NCI-H146 (cell line): Measurements from ENCODE around the gene DISP3.
A peak's percentile ranks its signal among the peaks of the same experiment; 100 is the strongest.

Experiments
- DNase-seq: peaks from one replicate; lab custom pipeline; 2025; lab: John Stamatoyannopoulos, UW

Gene DISP3

GRCh38 chr1:11528611-11529261 is 49.8 kb downstream of the DISP3 start:
- no peak for DNase-seq

- no peak for DNase-seq
Observed at GRCh38 chr1:11529330-11529729, 50.4 kb downstream of the DISP3 start.

GRCh38 chr1:11529763-11530730 is 51.1 kb downstream of the DISP3 start:
- no peak for DNase-seq

GRCh38 chr1:11530731-11531311 is 51.9 kb downstream of the DISP3 start:
- no peak for DNase-seq

GRCh38 chr1:11531314-11531870 is 52.4 kb downstream of the DISP3 start:
- DNase-seq, result no peak

GRCh38 chr1:11531943-11532342 is 53.0 kb downstream of the DISP3 start:
- DNase-seq, result no peak

GRCh38 chr1:11533790-11534787 is 55.1 kb downstream of the DISP3 start:
- DNase-seq, result no peak

- DNase-seq, result no peak
Observed at GRCh38 chr1:11534846-11535245, 55.9 kb downstream of the DISP3 start.

- DNase-seq, result no peak
Observed at GRCh38 chr1:11535316-11535715, 56.4 kb downstream of the DISP3 start.

GRCh38 chr1:11535761-11536572 is 57.0 kb downstream of the DISP3 start:
- DNase-seq, result no peak

GRCh38 chr1:11536573-11537379 is 57.8 kb downstream of the DISP3 start:
- DNase-seq, result no peak

GRCh38 chr1:11537380-11537764 is 58.4 kb downstream of the DISP3 start:
- DNase-seq, result no peak

GRCh38 chr1:11537854-11538591 is 59.1 kb downstream of the DISP3 start:
- DNase-seq, result no peak

GRCh38 chr1:11538886-11539285 is 59.9 kb downstream of the DISP3 start:
- DNase-seq, result no peak

GRCh38 chr1:11539850-11540772 is 61.2 kb downstream of the DISP3 start:
- DNase-seq, result peak; percentile 13

- DNase-seq, result no peak
Observed at GRCh38 chr1:11540773-11541160, 61.8 kb downstream of the DISP3 start.

- no peak for DNase-seq
Observed at GRCh38 chr1:11541236-11541635, 62.3 kb downstream of the DISP3 start.

- no peak for DNase-seq
Observed at GRCh38 chr1:11541956-11542355, 63.0 kb downstream of the DISP3 start.
